Activated T-cell treated with anti-CD3 and anti-CD28 coated beads for 48 hours (primary cell): ENCODE data around the gene ASPSCR1.
A peak's percentile ranks its signal among the peaks of the same experiment; 100 is the strongest.
"Not testable (repeated sequence)": the region's sequence is repeated elsewhere in the genome, so short reads cannot be mapped to it uniquely, and the experiment has no call there.

Experiments used
- DNase-seq: peaks from one replicate; pipeline ENCODE4 v3.0.0-alpha.2; 2020; ENCODE audit warnings: low read depth

ASPSCR1 gene

GRCh38 chr17:82024859-82025258 is 47.4 kb downstream of the ASPSCR1 start:
- no peak for DNase-seq

- no peak for DNase-seq
These were observed 48.1 kb downstream of the ASPSCR1 start for GRCh38 chr17:82025401-82026107.

GRCh38 chr17:82028246-82028645 is 50.8 kb downstream of the ASPSCR1 start:
- DNase-seq = no peak

- DNase-seq = no peak
These were observed 51.5 kb downstream of the ASPSCR1 start for GRCh38 chr17:82028966-82029365.

- no peak for DNase-seq
These were observed 52.0 kb downstream of the ASPSCR1 start for GRCh38 chr17:82029391-82029790.

GRCh38 chr17:82029990-82030469 is 52.6 kb downstream of the ASPSCR1 start:
- DNase-seq = no peak

- DNase-seq = peak; percentile 80
These were observed 53.3 kb downstream of the ASPSCR1 start for GRCh38 chr17:82030470-82031302.

GRCh38 chr17:82031303-82031884 is 54.0 kb downstream of the ASPSCR1 start, which contains the start of gene RAC3:
Gene RAC3 (plus strand): TSS chr17:82031678. CDS start chr17:82031762, 84 bp downstream.
- no peak for DNase-seq

- peak; percentile 46 for DNase-seq
These were observed 54.6 kb downstream of the ASPSCR1 start for GRCh38 chr17:82031885-82032627.

GRCh38 chr17:82033359-82034085 is 56.1 kb downstream of the ASPSCR1 start:
- DNase-seq = no peak

- no peak for DNase-seq
These were observed 57.1 kb downstream of the ASPSCR1 start for GRCh38 chr17:82034371-82035011.

- no peak for DNase-seq
These were observed 58.1 kb downstream of the ASPSCR1 start for GRCh38 chr17:82035488-82035887.

- no peak for DNase-seq
These were observed 58.7 kb downstream of the ASPSCR1 start for GRCh38 chr17:82035956-82036633.

GRCh38 chr17:82036634-82037091 is 59.2 kb downstream of the ASPSCR1 start:
- no peak for DNase-seq

GRCh38 chr17:82037092-82037888 is 59.9 kb downstream of the ASPSCR1 start, which contains the start of gene DCXR:
Gene DCXR (minus strand): TSS chr17:82037697. CDS start chr17:82037682, 15 bp downstream.
- DNase-seq = peak; percentile 96

- no peak for DNase-seq
These were observed 60.4 kb downstream of the ASPSCR1 start for GRCh38 chr17:82037889-82038195.

- DNase-seq = not testable (repeated sequence)
These were observed 61.5 kb downstream of the ASPSCR1 start for GRCh38 chr17:82038796-82039409.

- DNase-seq = no peak
These were observed 62.4 kb downstream of the ASPSCR1 start for GRCh38 chr17:82039695-82040299.
